ENCODE results near the gene PTS. TPM values are rescaled to one million over a fixed set of nuclear protein-coding genes. Genes with fewer than 3 reads are reported as not detected.
"Not testable (repeated sequence)": the region's sequence is repeated elsewhere in the genome, so short reads cannot be mapped to it uniquely, and the experiment has no call there.

PTS gene
- total and polyA plus RNA-seq, 8 donors: 11.3 to 87.8 (median 55.3) TPM

GRCh38 chr11:112195951-112196351, 30.3 kb upstream of the PTS start:
- intact Hi-C loops (cut with DNase I; ENCODE audit: low total_unique reads): no loop called here
- Histone ChIP-seq H3K9me3 (no peaks in the 10 kb centered on the region), H3K4me3 (no peak overlapping the region), H3K4me1 (no peaks in the 10 kb centered on the region), H3K36me3 (no peaks in the 10 kb centered on the region), H3K27ac (no peak overlapping the region), H3K27me3 (no peaks in the 10 kb centered on the region)
- TF ChIP-seq EP300 (IDR thresholded peaks at IDR 0.05) (no peak), POLR2AphosphoS5 (IDR thresholded peaks at IDR 0.05) (no peak), POLR2A (IDR thresholded peaks at IDR 0.05) (no peak), CTCF (IDR thresholded peaks at IDR 0.05) (no peak)
- 29 to 37% (median 31%) methylated on average over 2 of the region's 2 CpGs for WGBS, 5 donors
- no peak for DNase-seq

GRCh38 chr11:112196519-112197087, 29.6 kb upstream of the PTS start:
- Histone ChIP-seq H3K27ac (no peak overlapping the region), H3K4me3 (no peak overlapping the region), H3K9me3 (no peaks in the 10 kb centered on the region), H3K27me3 (no peaks in the 10 kb centered on the region), H3K4me1 (no peaks in the 10 kb centered on the region), H3K36me3 (no peaks in the 10 kb centered on the region)
- WGBS, 5 donors: 88 to 94% (median 93%) methylated on average over 2 of the region's 2 CpGs
- DNase-seq: no peak
- TF ChIP-seq POLR2AphosphoS5 (IDR thresholded peaks at IDR 0.05) (no peak), POLR2A (IDR thresholded peaks at IDR 0.05) (no peak), EP300 (IDR thresholded peaks at IDR 0.05) (no peak), CTCF (IDR thresholded peaks at IDR 0.05) (no peak)
- intact Hi-C loops (cut with DNase I; ENCODE audit: low total_unique reads): no loop called here

GRCh38 chr11:112199101-112199500, 27.1 kb upstream of the PTS start:
- H3K9me3 ChIP-seq; H3K27me3 ChIP-seq; H3K36me3 ChIP-seq; DNase-seq; H3K4me3 ChIP-seq; H3K27ac ChIP-seq; H3K4me1 ChIP-seq; intact Hi-C loops (cut with DNase I; ENCODE audit: low total_unique reads): not testable (repeated sequence)
- WGBS, 5 donors: 77 to 83% (median 80%) methylated on average over 4 of the region's 4 CpGs

GRCh38 chr11:112200252-112200651, 26.0 kb upstream of the PTS start:
- Histone ChIP-seq H3K27ac (no peak overlapping the region), H3K9me3 (no peaks in the 10 kb centered on the region), H3K36me3 (peaks cover 0 to 10% (median 0%) of the 10 kb centered on the region in 4 donors), H3K4me3 (no peak overlapping the region), H3K27me3 (no peaks in the 10 kb centered on the region), H3K4me1 (no peaks in the 10 kb centered on the region)
- DNase-seq: no peak
- WGBS, 5 donors: 34 to 42% (median 35%) methylated on average over 2 of the region's 2 CpGs
- intact Hi-C loops (cut with DNase I; ENCODE audit: low total_unique reads): no loop called here
- TF ChIP-seq CTCF (IDR thresholded peaks at IDR 0.05): no peak
- TF ChIP-seq EP300 (IDR thresholded peaks at IDR 0.05): no peak
- no peak for TF ChIP-seq POLR2AphosphoS5 (IDR thresholded peaks at IDR 0.05)
- TF ChIP-seq POLR2A (IDR thresholded peaks at IDR 0.05): no peak

- H3K36me3 ChIP-seq: peaks cover 0 to 14% (median 0%) of the 10 kb centered on the region in 4 donors
- no peaks in the 10 kb centered on the region for H3K9me3 ChIP-seq
- intact Hi-C loops (cut with DNase I; ENCODE audit: low total_unique reads): no loop called here
- no peak overlapping the region for H3K27ac ChIP-seq
- no peak for DNase-seq
- no peak for TF ChIP-seq POLR2A (IDR thresholded peaks at IDR 0.05)
- TF ChIP-seq POLR2AphosphoS5 (IDR thresholded peaks at IDR 0.05): no peak
- no peak for TF ChIP-seq EP300 (IDR thresholded peaks at IDR 0.05)
- TF ChIP-seq CTCF (IDR thresholded peaks at IDR 0.05): no peak
- no peaks in the 10 kb centered on the region for H3K27me3 ChIP-seq
- H3K4me3 ChIP-seq: no peak overlapping the region
- H3K4me1 ChIP-seq: no peaks in the 10 kb centered on the region
- WGBS, 5 donors: 93 to 95% (median 94%) methylated on average over 23 of the region's 23 CpGs
These were observed 20.2 kb upstream of the PTS start for GRCh38 chr11:112206071-112206470.

Measured in stomach (tissue), 9 donors.